ENCODE measurements around the gene KSR1. TPM values are rescaled to one million over a fixed set of nuclear protein-coding genes. Genes with fewer than 3 reads are reported as not detected.

The KSR1 gene
- total RNA-seq, 1 donor from 2014 or later: 59.6 TPM

DNA sequence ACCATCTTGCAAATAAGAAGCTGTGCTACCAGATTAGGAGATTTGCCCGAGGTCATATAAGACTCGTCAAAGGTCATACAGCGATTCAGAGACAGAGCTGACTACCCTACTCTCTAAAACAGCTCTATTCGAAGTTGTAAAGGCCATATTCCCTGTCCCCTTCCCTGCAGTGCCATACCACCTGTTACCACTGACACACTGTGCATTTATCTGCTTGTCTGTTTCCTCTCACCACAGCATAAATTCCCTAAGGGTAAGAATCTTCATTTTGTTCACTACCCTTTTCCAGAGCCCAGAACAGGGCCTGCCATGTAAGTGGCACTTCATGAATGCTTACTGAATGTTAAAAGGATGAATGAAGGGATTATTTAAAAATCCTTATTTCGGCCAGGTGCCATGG is 3.4 kb upstream of the KSR1 start:
- intact Hi-C loops (cut with DNase I): no loop called here
- Histone ChIP-seq H3K27me3 (ENCODE audit: low read depth) (no peaks in the 10 kb centered on the region), H3K36me3 (no peaks in the 10 kb centered on the region), H3K4me1 (peaks cover 11% of the 10 kb centered on the region), H3K27ac (no peak overlapping the region), H3K4me3 (no peak overlapping the region), H3K9me3 (no peaks in the 10 kb centered on the region)
- ATAC-seq (no peak), DNase-seq (no peak)
- TF ChIP-seq CTCF (IDR thresholded peaks at IDR 0.05): no peak

DNA sequence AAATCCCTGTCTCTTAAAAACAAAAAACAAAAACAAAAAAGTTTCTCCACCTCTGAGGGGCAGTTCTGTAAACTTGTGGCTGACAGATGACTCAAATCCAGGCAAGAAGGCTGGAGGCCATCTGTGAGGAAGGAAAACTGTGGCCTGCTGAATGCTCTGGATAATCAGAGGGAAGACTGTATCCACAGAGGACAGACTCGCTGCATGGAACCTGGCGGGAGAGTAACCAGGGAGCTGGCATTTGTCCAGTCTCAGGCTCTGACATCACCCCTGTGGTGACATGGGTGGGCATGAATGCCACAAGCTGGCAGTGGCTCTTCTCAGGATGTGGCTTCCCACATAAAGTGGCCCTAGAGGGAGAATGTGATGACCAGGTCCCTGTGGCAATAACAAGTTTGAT is 2.8 kb upstream of the KSR1 start:
- Histone ChIP-seq H3K4me1 (peaks cover 17% of the 10 kb centered on the region), H3K27me3 (ENCODE audit: low read depth) (no peaks in the 10 kb centered on the region), H3K27ac (no peak overlapping the region), H3K4me3 (no peak overlapping the region), H3K36me3 (no peaks in the 10 kb centered on the region), H3K9me3 (no peaks in the 10 kb centered on the region)
- DNase-seq (no peak), ATAC-seq (no peak)
- no peak for TF ChIP-seq CTCF (IDR thresholded peaks at IDR 0.05)
- intact Hi-C loops (cut with DNase I): no loop called here

DNA sequence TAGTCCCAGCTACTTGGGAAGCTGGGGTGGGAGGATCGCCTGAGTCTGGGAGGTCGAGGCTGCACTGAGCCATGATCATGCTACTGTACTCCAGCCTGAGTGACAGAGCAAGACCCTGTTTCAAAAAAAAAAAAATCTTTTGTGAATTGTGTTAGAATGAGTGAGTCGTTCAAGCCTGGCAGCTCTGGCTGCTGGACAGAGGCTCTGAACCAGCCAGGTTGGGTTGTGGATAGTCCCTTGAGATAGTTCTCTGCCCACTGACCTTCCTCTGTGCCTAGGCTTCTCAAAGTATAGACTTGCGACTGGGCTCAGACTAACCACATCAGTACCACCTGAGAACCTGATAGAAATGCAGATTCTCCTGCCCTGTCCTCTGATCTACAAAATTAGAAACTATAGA is 2.2 kb upstream of the KSR1 start:
- no peak for ATAC-seq
- no peaks in the 10 kb centered on the region for H3K36me3 ChIP-seq

GRCh38 chr17:27455236-27455913 is 873 bp upstream of the KSR1 start:
- no peak for TF ChIP-seq CTCF (IDR thresholded peaks at IDR 0.05)
- intact Hi-C loops (cut with DNase I): no loop called here
- H3K27ac ChIP-seq: peak overlapping the region; percentile 83

More for the DNA sequence above, 2.2 kb upstream of the KSR1 start:
- intact Hi-C loops (cut with DNase I): no loop called here
- no peak overlapping the region for H3K27ac ChIP-seq
- DNase-seq: no peak
- H3K4me1 ChIP-seq: peaks cover 23% of the 10 kb centered on the region
- no peaks in the 10 kb centered on the region for H3K9me3 ChIP-seq
- no peaks in the 10 kb centered on the region for H3K27me3 ChIP-seq (ENCODE audit: low read depth)
- no peak for TF ChIP-seq CTCF (IDR thresholded peaks at IDR 0.05)
- H3K4me3 ChIP-seq: no peak overlapping the region

GRCh38 chr17:27456681-27457359 is 572 bp downstream of the KSR1 start:
- Histone ChIP-seq H3K36me3 (no peaks in the 10 kb centered on the region), H3K4me3 (peak overlapping the region; percentile 91), H3K27me3 (ENCODE audit: low read depth) (no peaks in the 10 kb centered on the region), H3K27ac (peak overlapping the region; percentile 83), H3K4me1 (peaks cover 47% of the 10 kb centered on the region), H3K9me3 (no peaks in the 10 kb centered on the region)
- ATAC-seq (peak; percentile 23 to 24), DNase-seq (no peak)
- intact Hi-C loops (cut with DNase I): no loop called here
- TF ChIP-seq CTCF (IDR thresholded peaks at IDR 0.05): no peak

More at GRCh38 chr17:27455236-27455913, 873 bp upstream of the KSR1 start:
- Histone ChIP-seq H3K9me3 (no peaks in the 10 kb centered on the region), H3K4me1 (peaks cover 35% of the 10 kb centered on the region), H3K36me3 (no peaks in the 10 kb centered on the region), H3K27me3 (ENCODE audit: low read depth) (no peaks in the 10 kb centered on the region), H3K4me3 (peak overlapping the region; percentile 91)
- no peak for DNase-seq
- ATAC-seq: no peak
